HG03575 (cell line): Measurements from ENCODE around the gene AKAP13.
"Not testable (repeated sequence)": the region's sequence is repeated elsewhere in the genome, so short reads cannot be mapped to it uniquely, and the experiment has no call there.

Experiments
- ATAC-seq: cut with Tn5 transposase; IDR thresholded peaks from one replicate; pipeline ENCODE4 v1.9.1; 2021; ENCODE audit not compliant: unreplicated experiment, insufficient number of reproducible peaks, low FRiP score; ENCODE audit errors: extremely low read depth

The AKAP13 gene

DNA sequence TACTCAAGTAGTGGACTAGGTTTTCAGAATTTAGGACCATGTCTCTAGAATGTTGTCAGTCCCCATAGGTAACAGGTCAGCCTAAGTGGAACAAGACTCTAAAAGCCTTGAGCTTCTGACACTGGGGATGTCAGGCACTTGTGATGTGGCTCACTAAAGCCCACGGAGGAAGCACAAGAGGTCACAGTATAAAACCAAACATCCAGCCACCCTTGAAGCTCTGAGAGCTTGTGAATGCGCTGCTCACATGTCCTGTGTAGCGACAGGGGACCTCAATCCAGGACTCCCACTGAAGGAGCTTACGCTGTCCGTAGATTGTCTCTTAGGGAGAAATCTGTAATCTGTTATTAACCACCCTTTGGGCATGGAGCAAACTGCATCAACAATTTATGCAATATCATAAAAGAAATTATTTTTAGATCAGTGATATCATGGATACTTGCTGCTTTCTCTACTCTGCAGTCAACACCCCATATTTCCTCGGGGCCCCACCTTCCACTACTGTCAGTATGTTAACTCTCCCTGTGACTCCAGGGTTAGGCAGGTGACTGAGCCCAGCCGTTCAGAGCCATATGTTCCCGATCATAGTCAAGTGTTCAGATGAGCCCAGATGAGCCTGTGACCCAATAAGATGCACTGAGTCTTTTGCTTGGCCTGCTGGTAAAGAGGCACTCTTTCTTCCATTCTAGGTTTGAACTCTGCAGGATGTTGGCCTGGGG, 32.2 kb upstream of the AKAP13 start:
- not testable (repeated sequence) for ATAC-seq

DNA sequence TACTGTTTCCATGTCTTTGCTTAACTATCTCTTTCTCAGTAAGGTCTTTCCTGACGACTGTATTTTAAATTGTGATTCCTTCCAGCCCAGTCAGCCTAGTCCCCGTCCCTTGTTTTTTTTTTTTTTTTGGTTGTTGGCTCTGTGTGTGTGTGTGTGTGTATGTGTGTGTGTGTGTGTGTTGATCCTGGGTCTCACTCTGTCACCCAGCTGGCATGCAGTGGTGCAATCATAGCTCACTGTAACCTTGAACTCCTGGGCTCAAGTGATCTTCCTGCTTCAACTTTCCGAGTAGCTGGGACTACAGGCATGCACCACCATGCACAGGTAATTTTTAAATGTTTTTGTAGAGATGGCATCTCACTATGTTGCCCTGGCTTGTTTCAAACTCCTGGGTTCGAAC, 31.3 kb upstream of the AKAP13 start:
- ATAC-seq: not testable (repeated sequence)

DNA sequence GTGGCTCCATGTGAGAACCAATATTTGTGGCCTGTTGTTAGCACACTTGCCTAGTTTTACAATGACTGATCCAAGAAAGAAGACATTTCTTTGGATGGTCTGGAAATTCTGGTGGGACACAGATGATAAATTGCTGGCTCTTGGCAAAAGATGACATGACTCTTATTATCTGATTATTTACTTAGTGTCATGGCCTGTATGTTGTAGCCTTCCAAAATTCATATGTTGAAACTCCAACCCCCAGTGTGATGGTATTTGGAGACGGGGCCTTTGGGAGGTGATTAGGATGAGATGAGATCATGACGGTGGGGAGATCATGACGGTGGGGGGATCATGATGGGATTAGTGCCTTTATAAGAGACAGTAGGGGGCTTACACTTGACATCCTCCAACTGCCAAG, 30.0 kb upstream of the AKAP13 start:
- ATAC-seq: no peak

DNA sequence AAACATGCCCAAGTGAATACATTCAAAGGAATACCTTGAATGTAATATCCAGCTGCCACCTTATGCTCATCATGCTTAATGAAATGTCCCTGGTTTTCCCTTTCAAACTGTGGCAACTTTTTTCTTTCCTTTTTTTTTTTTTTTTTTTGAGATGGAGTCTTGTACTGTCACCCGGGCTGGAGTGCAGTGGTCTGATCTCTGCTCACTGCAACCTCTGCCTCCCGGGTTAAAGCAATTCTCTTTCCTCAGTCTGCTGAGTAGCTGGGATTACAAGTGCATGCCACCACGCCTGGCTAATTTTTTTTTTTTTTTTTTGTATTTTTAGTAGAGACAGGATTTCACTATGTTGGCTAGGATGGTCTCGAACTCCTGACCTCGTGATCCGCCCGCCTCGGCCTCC, 28.9 kb upstream of the AKAP13 start:
- not testable (repeated sequence) for ATAC-seq

DNA sequence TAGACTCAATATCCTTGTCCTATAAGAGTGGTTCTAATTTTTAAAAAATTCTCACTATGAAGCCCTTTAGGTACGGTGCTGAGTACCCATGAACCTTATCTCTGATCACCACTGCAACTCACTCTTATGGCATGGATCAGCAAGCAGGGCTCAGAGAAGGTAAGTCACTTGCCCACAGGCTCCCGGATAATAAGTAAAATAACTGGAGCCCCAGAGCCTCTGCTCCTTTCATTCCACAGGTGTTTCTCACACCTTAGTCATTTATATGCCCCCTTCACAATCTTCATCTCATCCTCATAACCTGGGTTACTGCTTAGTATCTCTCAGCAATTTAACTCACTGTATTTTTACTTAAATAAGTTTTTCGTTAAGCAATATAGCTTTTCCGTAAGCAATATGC, 28.4 kb upstream of the AKAP13 start:
- ATAC-seq: no peak

DNA sequence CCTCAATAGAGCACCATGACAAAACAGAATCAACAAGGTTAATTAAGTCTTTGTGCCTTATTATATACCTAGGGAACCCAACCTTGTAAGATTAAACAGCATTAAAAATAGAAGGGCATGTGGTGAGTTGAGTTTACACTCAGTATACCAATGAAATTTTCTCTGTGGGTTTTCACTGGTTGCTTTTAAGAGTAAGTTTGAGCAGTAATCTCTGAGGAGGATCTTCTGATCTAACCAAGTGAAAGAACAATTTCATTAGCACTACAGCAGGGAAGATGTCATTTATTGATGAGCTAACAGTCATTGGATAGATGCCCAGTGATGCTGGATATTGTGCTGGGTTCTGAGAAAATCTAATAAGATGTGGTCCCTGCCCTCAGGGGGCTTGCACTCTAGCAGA, 26.9 kb upstream of the AKAP13 start:
- no peak for ATAC-seq

DNA sequence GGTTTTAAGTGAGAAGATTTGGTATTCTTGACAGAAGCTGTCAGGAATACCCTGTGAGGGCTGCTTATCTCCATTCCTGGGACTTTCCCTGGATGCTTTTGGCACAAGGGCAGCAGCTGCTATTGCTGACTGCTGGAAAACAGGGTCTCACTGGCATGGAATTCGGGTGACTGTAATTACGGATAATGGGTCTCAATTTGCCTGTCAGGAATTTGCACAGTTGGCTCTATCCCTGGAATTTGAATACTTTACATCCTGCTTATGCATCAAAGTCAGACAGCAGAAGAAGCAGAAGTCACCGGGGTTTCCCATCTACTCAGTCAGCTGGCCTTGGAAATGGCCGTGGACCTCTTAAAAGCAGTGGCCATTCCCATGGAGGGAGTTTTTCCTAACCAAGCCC, 25.9 kb upstream of the AKAP13 start:
- ATAC-seq: no peak

DNA sequence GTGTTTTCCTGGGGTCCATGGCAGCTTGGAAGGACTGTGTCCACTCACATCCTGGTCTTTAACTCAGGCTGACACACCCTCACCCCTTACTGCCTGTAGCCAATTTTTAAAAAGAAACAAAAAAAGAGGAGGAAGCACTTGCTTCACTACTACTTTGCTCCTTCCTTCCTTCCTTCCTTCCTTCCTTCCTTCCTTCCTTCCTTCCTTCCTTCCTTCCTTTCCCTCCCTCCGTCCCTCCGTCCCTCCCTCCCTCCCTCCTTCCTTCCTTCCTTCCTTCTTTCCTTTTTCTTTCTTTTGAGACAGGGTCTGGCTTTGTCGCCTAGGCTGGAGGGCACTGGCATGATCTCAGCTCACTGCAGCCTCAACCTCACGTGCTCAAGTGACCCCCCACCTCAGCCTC, 25.5 kb upstream of the AKAP13 start:
- ATAC-seq: no peak

DNA sequence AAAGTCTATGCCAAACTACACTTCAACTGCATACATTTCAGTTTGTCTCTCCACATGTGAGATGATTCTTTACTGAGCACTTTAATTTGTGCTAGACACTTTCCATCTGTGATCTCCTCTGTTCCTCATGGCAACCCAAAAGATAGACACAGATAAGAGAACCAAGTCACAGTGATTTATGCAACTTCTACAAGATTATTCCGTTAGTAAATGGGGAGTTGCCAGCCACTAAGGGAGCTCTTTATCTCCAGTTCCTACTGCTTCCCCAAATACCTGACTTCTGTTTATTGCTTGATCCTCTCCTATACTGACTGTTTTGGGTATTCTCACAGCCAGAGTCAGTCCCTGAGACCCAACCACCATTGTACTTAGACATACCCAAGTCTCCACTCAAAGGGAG, 24.1 kb upstream of the AKAP13 start:
- ATAC-seq: no peak

DNA sequence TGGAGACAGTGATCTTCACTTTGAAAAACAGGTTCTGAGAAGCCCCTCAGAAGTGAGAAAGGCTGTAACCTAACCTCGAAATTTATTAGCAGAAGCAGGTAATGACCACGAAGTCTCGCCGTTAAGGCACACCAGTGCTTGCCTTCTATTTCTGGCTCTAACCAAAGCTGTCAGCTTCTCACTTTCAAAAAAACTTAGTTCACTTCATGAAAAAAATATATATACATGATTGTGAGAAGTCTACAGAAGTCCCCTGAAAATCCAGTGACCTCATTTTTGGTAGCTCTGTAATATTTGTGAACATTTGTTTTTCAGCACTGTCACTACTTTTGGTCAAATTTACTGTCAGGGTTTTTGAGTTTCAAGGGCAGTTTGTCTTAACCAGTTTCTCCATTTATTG, 19.1 kb upstream of the AKAP13 start:
- peak; percentile 51 for ATAC-seq

DNA sequence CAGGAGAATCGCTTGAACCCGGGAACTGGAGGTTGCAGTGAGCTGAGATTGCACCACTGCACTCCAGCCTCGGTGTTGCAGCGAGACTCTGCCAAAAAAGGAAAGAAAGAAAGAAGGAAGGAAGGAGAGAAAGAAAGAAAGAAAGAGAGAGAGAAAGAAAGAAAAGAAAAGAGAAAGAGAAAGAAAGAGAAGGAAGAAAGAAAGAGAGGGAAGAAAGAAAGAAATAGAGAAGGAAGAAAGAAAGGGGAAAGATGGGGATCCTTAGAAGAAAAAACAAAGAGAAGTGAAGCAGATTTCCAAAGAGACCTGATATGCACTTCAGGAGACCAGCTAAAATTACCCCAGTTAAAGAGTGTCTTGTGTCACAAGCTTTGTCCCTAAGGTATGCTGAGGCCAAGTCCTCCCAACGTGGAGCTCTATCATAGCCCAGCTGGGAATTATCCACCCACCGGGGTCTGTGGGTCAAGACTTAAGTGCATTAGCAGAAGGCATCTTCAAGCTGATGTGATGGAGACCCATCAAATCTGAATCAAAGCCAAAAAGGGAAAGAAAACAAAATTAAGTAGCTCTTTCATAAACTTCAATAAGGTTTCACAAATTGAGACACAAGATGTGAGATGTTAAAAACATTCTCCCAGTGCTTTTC, 17.8 kb upstream of the AKAP13 start:
- no peak for ATAC-seq

DNA sequence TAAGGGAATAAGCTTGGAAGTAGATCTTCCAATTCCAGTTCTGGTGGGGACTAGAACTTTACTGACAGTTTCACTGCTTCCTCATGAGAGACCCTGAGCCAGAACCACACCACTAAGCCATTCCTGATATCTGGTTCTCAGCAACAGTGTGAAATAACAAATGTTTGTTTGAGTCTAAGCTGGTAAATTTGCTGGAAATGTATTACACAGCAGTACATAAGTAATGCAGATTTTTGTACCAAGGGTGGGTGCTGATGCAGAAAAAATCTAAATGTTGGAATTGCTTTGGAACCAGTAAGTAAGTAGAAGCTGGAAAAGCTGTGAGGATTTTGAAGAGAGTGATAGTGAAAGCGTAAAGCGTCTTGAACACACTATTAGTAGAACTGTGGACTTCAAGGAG, 14.4 kb upstream of the AKAP13 start:
- no peak for ATAC-seq

DNA sequence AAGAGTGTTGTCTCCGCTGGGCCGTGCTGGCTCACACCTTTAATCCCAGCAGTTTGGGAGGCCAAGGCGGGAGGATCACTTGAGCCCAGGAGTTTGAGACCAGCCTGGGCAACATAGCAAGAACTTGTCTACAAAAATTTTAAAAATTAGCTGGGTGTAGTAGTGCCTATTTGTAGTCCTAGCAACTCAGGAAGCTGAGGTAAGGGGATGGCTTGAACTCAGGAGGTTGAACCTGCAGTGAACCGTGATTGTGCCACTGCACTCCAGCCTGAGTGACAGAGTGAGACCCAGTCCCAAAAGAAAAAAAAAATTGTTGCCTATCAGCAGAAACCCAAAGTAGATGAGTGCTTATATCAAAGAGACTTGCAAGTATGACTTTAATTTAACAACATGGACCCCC, 12.7 kb upstream of the AKAP13 start:
- no peak for ATAC-seq

DNA sequence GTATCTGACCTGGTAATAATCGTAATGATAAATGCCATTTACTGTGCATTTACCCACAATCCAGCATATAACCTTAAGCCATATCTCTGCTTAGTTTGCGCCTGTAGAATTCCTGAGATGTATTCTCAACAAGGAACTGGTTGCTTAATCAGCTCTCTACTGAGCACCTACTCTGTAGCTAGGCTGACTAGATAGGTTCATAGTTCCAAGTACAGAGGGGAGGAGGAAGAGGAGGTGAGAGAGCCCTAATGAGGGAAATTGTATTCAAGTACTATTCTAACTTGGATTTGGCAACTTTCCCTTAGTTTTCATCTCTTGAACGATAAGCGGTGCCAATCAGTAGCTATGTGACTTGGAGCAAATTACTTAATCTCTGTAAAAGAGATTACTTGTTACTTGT, 5.6 kb upstream of the AKAP13 start:
- no peak for ATAC-seq

DNA sequence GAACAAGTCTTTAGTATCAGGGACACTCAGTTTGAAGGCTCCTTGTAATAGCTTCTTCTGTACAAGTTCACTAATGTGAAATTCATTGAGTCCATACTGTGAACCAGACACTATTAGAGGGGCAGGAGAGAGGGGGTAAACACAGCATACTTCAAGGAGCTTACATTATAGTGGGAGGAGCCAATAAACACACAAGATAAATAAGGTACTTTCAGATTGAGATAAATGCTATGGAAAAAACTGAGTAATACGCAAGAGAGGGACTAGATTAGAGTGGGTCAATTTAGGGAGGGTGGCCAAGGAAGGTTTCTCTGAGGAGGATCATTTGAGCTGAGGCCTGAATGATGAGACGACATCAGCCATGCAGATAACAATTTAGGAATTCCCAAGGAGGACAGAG, 3.1 kb upstream of the AKAP13 start:
- no peak for ATAC-seq

DNA sequence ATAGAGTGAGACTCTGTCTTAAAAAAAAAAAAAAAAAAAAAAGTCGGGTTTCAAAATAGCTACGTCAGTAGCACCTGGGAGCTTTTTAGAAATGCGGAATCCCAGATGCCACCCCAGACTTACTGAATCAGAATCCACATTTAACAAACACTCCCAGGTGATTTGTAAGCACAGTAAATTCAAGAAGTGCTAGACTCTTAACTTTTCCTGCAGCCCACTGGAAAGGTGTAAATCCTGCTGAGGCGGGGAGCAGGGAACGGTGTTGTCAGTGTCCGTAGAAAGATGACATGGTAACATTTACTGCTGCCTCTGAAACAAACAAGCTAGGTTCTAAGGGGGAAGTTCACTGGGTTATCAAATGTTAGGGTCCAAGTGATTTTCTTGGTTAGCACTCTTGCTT, 2.4 kb upstream of the AKAP13 start:
- ATAC-seq: no peak

DNA sequence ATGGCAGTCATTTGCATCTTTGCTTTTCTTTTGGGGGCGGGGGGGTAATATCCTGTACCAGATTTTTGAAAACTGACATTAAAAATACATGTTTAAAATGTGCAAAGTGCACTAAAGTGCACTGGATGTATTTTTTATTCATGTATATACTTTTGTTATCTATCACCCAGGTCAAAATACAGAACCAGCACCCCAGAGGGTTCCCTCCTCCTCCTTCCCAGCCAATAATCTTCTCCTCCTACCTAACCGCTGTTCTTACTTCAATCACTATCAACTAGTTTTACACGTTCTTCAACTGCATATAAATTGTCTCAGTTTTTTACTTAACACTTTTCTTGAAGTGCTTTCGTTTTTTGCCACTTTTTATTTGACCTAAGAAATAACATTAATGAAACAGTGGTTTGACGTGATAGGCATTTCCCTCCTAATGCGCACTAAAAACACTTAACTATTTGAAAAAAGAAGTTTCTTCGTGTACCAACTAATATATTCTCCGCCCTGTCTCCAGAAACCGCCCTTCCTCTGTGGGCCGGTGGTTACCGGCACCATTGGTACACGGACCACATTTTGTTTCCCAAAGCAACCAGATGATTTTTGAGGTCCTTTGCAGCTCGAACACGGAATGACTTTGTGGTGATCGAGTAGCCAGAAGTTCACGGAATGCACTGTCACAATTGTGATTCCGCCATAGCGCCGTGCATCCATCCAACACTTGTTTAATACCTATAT, 836 bp upstream of the AKAP13 start:
- ATAC-seq: no peak

DNA sequence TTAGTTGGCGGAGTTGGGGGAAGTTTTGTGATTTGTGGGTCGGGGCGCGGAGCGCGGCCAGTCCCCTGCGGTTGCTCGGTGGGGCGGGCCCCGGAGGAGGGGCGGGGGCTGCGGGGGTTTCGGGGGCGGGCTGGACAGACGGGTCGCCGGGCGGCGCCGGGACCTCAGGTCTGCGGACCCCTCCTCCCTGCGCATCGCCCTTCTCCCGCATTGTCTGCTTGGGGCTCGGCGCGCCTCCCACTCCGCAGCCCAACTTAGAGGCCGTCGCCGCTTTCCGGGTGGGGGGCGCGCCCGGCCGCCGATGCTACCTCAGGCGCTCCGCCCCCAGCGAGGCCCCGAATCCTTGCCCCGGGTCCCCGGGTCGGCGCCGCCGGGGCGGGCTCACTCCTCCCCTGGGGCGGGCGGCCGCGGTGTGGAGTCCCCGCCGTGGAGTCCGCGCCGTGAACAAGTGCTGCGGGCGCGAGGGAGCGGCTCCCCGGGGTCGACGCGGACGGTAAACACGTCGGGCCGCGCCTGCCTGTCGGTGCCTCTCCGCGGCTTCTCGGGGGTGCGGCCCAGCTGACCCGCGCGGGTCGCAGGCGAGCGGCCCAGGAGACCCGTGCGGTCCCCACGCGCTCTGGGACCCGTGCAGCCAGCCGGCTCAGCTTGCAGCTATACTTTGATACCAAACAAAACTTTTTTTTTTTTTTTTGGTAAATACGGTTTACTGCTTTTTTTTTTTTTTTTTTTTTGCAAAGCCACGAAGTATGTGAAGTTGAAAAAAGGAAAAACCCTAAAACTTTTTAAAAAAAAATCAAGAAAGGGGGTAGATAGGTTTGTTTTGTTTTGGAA, 624 bp downstream of the AKAP13 start:
- ATAC-seq: peak; percentile 7
